ENCODE measurements around the gene MDH1B. TPM values are rescaled to one million over a fixed set of nuclear protein-coding genes. Genes with fewer than 3 reads are reported as not detected.
A peak's percentile ranks its signal among the peaks of the same experiment; 100 is the strongest.

MDH1B gene
- total RNA-seq, 2 experiments from 2014 or later, result 0.55 to 0.57 TPM

- no peaks in the 10 kb centered on the region for H3K27me3 Mint-ChIP-seq (ENCODE audit: low read depth)
- no peaks in the 10 kb centered on the region for H3K9me3 Mint-ChIP-seq (ENCODE audit: insufficient read depth)
- peaks cover 20% of the 10 kb centered on the region for H3K4me1 Mint-ChIP-seq (ENCODE audit: low read depth)
- ChIA-PET POLR2A (interaction anchor here (0.6 kb wide), 1 partner anchor 34 kb away, joined by 7 read pairs; no protein-coding TSS in a partner anchor), CTCF (interaction anchor here (0.8 to 1.5 kb wide), 5 partner anchors 17 to 678 kb away, joined by 3 to 5 read pairs (median 3); no protein-coding TSS in a partner anchor)
- no peak overlapping the region for H3K4me3 Mint-ChIP-seq
- no peak overlapping the region for H3K27ac Mint-ChIP-seq
- ATAC-seq (no peak), DNase-seq (no peak)
- peaks cover 6% of the 10 kb centered on the region for H3K36me3 Mint-ChIP-seq (ENCODE audit: low read depth)
These were observed 32.9 kb upstream of the MDH1B start for GRCh38 chr2:206798000-206798399.

- Mint-ChIP-seq H3K36me3 (ENCODE audit: low read depth) (peaks cover 8% of the 10 kb centered on the region), H3K27me3 (ENCODE audit: low read depth) (no peaks in the 10 kb centered on the region), H3K27ac (no peak overlapping the region), H3K9me3 (ENCODE audit: insufficient read depth) (no peaks in the 10 kb centered on the region), H3K4me3 (no peak overlapping the region), H3K4me1 (ENCODE audit: low read depth) (peaks cover 20% of the 10 kb centered on the region)
- DNase-seq (no peak), ATAC-seq (no peak)
- ChIA-PET POLR2A (interaction anchor here (0.6 kb wide), 1 partner anchor 33 kb away, joined by 7 read pairs; no protein-coding TSS in a partner anchor), CTCF (interaction anchor here (0.8 to 1.5 kb wide), 5 partner anchors 16 to 679 kb away, joined by 3 to 5 read pairs (median 3); no protein-coding TSS in a partner anchor)
These were observed 32.2 kb upstream of the MDH1B start for GRCh38 chr2:206797376-206797775.

- H3K36me3 Mint-ChIP-seq (ENCODE audit: low read depth), result peaks cover 35% of the 10 kb centered on the region
- no peaks in the 10 kb centered on the region for H3K4me1 Mint-ChIP-seq (ENCODE audit: low read depth)
- no peak overlapping the region for H3K27ac Mint-ChIP-seq
- H3K9me3 Mint-ChIP-seq (ENCODE audit: insufficient read depth), result no peaks in the 10 kb centered on the region
- no peaks in the 10 kb centered on the region for H3K27me3 Mint-ChIP-seq (ENCODE audit: low read depth)
- ATAC-seq (no peak), DNase-seq (no peak)
- H3K4me3 Mint-ChIP-seq, result no peak overlapping the region
- CTCF ChIA-PET, result interaction anchor here (1.0 to 5.8 kb wide), 6 partner anchors 8 to 684 kb away, joined by 3 to 31 read pairs (median 10); no protein-coding TSS in a partner anchor
- POLR2A ChIA-PET, result no interaction called here
These were observed 27.5 kb upstream of the MDH1B start for GRCh38 chr2:206792645-206793044.

GRCh38 chr2:206790311-206790935, 25.3 kb upstream of the MDH1B start:
- H3K4me3 Mint-ChIP-seq, result no peak overlapping the region
- ChIA-PET CTCF (interaction anchor here (3.8 to 5.8 kb wide), 3 partner anchors 9 to 683 kb away, joined by 18 to 31 read pairs (median 28); no protein-coding TSS in a partner anchor), POLR2A (interaction anchor here (1.1 kb wide), 1 partner anchor 25 kb away, joined by 3 read pairs; the partner anchor contains the start of gene FASTKD2)
- ATAC-seq (no peak), DNase-seq (no peak)
- no peaks in the 10 kb centered on the region for H3K9me3 Mint-ChIP-seq (ENCODE audit: insufficient read depth)
- no peaks in the 10 kb centered on the region for H3K27me3 Mint-ChIP-seq (ENCODE audit: low read depth)
- no peak overlapping the region for H3K27ac Mint-ChIP-seq
- H3K36me3 Mint-ChIP-seq (ENCODE audit: low read depth), result peaks cover 36% of the 10 kb centered on the region
- no peaks in the 10 kb centered on the region for H3K4me1 Mint-ChIP-seq (ENCODE audit: low read depth)

GRCh38 chr2:206784559-206785353, 19.6 kb upstream of the MDH1B start:
- Mint-ChIP-seq H3K27ac (no peak overlapping the region), H3K27me3 (ENCODE audit: low read depth) (no peaks in the 10 kb centered on the region), H3K4me3 (no peak overlapping the region), H3K4me1 (ENCODE audit: low read depth) (peaks cover 2% of the 10 kb centered on the region), H3K36me3 (ENCODE audit: low read depth) (peaks cover 62% of the 10 kb centered on the region), H3K9me3 (ENCODE audit: insufficient read depth) (peaks cover 5% of the 10 kb centered on the region)
- DNase-seq, result no peak
- ATAC-seq, result no peak
- ChIA-PET POLR2A (no interaction called here), CTCF (no interaction called here)

- CTCF ChIA-PET, result interaction anchor here (0.7 to 4.2 kb wide), 4 partner anchors 9 to 226 kb away, joined by 3 to 31 read pairs (median 12); partner anchors contain the start of genes FASTKD2 and MDH1B
- H3K4me3 Mint-ChIP-seq, result no peak overlapping the region
These were observed 18.6 kb upstream of the MDH1B start for GRCh38 chr2:206783718-206784117.

GRCh38 chr2:206780671-206781070, 15.5 kb upstream of the MDH1B start:
- ChIA-PET POLR2A (no interaction called here), CTCF (interaction anchor here (0.8 to 4.2 kb wide), 9 partner anchors 8 to 351 kb away, joined by 3 to 31 read pairs (median 7); partner anchors contain the start of genes FASTKD2 and MDH1B)
- Mint-ChIP-seq H3K36me3 (ENCODE audit: low read depth) (peaks cover 85% of the 10 kb centered on the region), H3K4me3 (no peak overlapping the region), H3K4me1 (ENCODE audit: low read depth) (peaks cover 2% of the 10 kb centered on the region), H3K9me3 (ENCODE audit: insufficient read depth) (peaks cover 5% of the 10 kb centered on the region), H3K27me3 (ENCODE audit: low read depth) (no peaks in the 10 kb centered on the region), H3K27ac (no peak overlapping the region)
- DNase-seq (no peak), ATAC-seq (no peak)

More at GRCh38 chr2:206783718-206784117, 18.6 kb upstream of the MDH1B start:
- POLR2A ChIA-PET, result no interaction called here
- DNase-seq (no peak), ATAC-seq (no peak)
- H3K36me3 Mint-ChIP-seq (ENCODE audit: low read depth), result peaks cover 64% of the 10 kb centered on the region
- H3K9me3 Mint-ChIP-seq (ENCODE audit: insufficient read depth), result peaks cover 5% of the 10 kb centered on the region
- no peaks in the 10 kb centered on the region for H3K27me3 Mint-ChIP-seq (ENCODE audit: low read depth)
- H3K27ac Mint-ChIP-seq, result no peak overlapping the region
- peaks cover 2% of the 10 kb centered on the region for H3K4me1 Mint-ChIP-seq (ENCODE audit: low read depth)

GRCh38 chr2:206776432-206776831, 11.3 kb upstream of the MDH1B start:
- ATAC-seq, result no peak
- POLR2A ChIA-PET, result no interaction called here
- CTCF ChIA-PET, result no interaction called here
- Mint-ChIP-seq H3K4me1 (ENCODE audit: low read depth) (peaks cover 3% of the 10 kb centered on the region), H3K9me3 (ENCODE audit: insufficient read depth) (peaks cover 5% of the 10 kb centered on the region), H3K36me3 (ENCODE audit: low read depth) (peaks cover 82% of the 10 kb centered on the region), H3K4me3 (no peak overlapping the region), H3K27me3 (ENCODE audit: low read depth) (no peaks in the 10 kb centered on the region), H3K27ac (no peak overlapping the region)
- no peak for DNase-seq

GRCh38 chr2:206774871-206775270, 9.7 kb upstream of the MDH1B start:
- no peak overlapping the region for H3K4me3 Mint-ChIP-seq
- CTCF ChIA-PET, result no interaction called here
- H3K4me1 Mint-ChIP-seq (ENCODE audit: low read depth), result peaks cover 5% of the 10 kb centered on the region
- no peak overlapping the region for H3K27ac Mint-ChIP-seq
- peaks cover 81% of the 10 kb centered on the region for H3K36me3 Mint-ChIP-seq (ENCODE audit: low read depth)
- DNase-seq (no peak), ATAC-seq (no peak)
- no peaks in the 10 kb centered on the region for H3K27me3 Mint-ChIP-seq (ENCODE audit: low read depth)
- POLR2A ChIA-PET, result no interaction called here
- no peaks in the 10 kb centered on the region for H3K9me3 Mint-ChIP-seq (ENCODE audit: insufficient read depth)

- DNase-seq (no peak), ATAC-seq (no peak)
- Mint-ChIP-seq H3K9me3 (ENCODE audit: insufficient read depth) (no peaks in the 10 kb centered on the region), H3K4me3 (peak overlapping the region; percentile 90), H3K27me3 (ENCODE audit: low read depth) (no peaks in the 10 kb centered on the region), H3K36me3 (ENCODE audit: low read depth) (peaks cover 27% of the 10 kb centered on the region), H3K4me1 (ENCODE audit: low read depth) (peaks cover 35% of the 10 kb centered on the region), H3K27ac (peak overlapping the region; percentile 96)
- ChIA-PET CTCF (interaction anchor here (0.8 to 2.8 kb wide), 4 partner anchors 15 to 707 kb away, joined by 3 to 18 read pairs (median 8); no protein-coding TSS in a partner anchor), POLR2A (no interaction called here)
These were observed 1.2 kb upstream of the MDH1B start for GRCh38 chr2:206766057-206766930.

GRCh38 chr2:206764673-206765241, 371 bp downstream of the MDH1B start:
- H3K36me3 Mint-ChIP-seq (ENCODE audit: low read depth), result peaks cover 16% of the 10 kb centered on the region
- DNase-seq (peak; percentile 22), ATAC-seq (no peak)
- no peaks in the 10 kb centered on the region for H3K9me3 Mint-ChIP-seq (ENCODE audit: insufficient read depth)
- H3K27me3 Mint-ChIP-seq (ENCODE audit: low read depth), result no peaks in the 10 kb centered on the region
- ChIA-PET POLR2A (interaction anchor here (0.6 to 1.6 kb wide), 6 partner anchors 13 to 861 kb away, joined by 3 to 7 read pairs (median 4); partner anchors contain the start of gene KLF7), CTCF (interaction anchor here (0.7 to 2.8 kb wide), 5 partner anchors 15 to 709 kb away, joined by 3 to 18 read pairs (median 4); no protein-coding TSS in a partner anchor)
- peaks cover 32% of the 10 kb centered on the region for H3K4me1 Mint-ChIP-seq (ENCODE audit: low read depth)
- peak overlapping the region; percentile 96 for H3K27ac Mint-ChIP-seq
- peak overlapping the region; percentile 90 for H3K4me3 Mint-ChIP-seq

Measured in activated CD8-positive, alpha-beta T cell treated with anti-CD3 and anti-CD28 coated beads, Interleukin-2, amount 10 ng/mL, durations not matched to agents 7 days and 5 days (primary cell).